Tibial nerve (tissue), 4 donors: ENCODE data around the gene BICD1.

Experiments used
- EP300 ChIP-seq, 2 donors: sonication (generic); formaldehyde crosslinking; IDR thresholded peaks; one replicate each; pipeline ENCODE4 v1.6.1; 2017; ENCODE audit warnings: antibody characterized with exemption in 2 of 2, mild to moderate bottlenecking in 1 of 2
- POLR2A ChIP-seq, 2 donors: fragments of 450-650 bp; IDR thresholded peaks; one replicate each; pipeline ENCODE4 v1.6.1; 2017; ENCODE audit warnings: antibody characterized with exemption in 2 of 2, mild to moderate bottlenecking in 2 of 2, moderate library complexity in 2 of 2
- TF ChIP-seq, protein P1 (sequence below), 5 experiments: fragments of 200-600 bp in 3 of 5; fragments of 450-650 bp in 2 of 5; sonication (generic) in 3 of 5; IDR thresholded peaks; one replicate each; pipeline ENCODE4 v1.5.1; 2016 to 2019; ENCODE audit warnings: antibody characterized with exemption in 5 of 5, mild to moderate bottlenecking in 3 of 5, moderate library complexity in 2 of 5

- TF ChIP-seq POLR2A (IDR thresholded peaks at IDR 0.05) (no peak), EP300 (IDR thresholded peaks at IDR 0.05) (no peak)
- TF ChIP-seq, protein P1, sequence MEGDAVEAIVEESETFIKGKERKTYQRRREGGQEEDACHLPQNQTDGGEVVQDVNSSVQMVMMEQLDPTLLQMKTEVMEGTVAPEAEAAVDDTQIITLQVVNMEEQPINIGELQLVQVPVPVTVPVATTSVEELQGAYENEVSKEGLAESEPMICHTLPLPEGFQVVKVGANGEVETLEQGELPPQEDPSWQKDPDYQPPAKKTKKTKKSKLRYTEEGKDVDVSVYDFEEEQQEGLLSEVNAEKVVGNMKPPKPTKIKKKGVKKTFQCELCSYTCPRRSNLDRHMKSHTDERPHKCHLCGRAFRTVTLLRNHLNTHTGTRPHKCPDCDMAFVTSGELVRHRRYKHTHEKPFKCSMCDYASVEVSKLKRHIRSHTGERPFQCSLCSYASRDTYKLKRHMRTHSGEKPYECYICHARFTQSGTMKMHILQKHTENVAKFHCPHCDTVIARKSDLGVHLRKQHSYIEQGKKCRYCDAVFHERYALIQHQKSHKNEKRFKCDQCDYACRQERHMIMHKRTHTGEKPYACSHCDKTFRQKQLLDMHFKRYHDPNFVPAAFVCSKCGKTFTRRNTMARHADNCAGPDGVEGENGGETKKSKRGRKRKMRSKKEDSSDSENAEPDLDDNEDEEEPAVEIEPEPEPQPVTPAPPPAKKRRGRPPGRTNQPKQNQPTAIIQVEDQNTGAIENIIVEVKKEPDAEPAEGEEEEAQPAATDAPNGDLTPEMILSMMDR (IDR thresholded peaks at IDR 0.05) = no peak
These were observed 59.9 kb downstream of the BICD1 start for GRCh38 chr12:32166510-32166909.
